22Rv1 (cell line): Measurements from ENCODE around the gene BMP7.

ENCODE experiments used
- ZFX ChIP-seq: fragments of 450-650 bp; IDR thresholded peaks from 2 replicates; pipeline ENCODE4 v1.6.1; 2017; ENCODE audit warnings: antibody characterized with exemption, borderline replicate concordance
- TF ChIP-seq, protein P1 (sequence below): fragments of 450-650 bp; IDR thresholded peaks from 2 replicates; pipeline ENCODE4 v1.5.1; 2017; ENCODE audit warnings: mild to moderate bottlenecking

DNA sequence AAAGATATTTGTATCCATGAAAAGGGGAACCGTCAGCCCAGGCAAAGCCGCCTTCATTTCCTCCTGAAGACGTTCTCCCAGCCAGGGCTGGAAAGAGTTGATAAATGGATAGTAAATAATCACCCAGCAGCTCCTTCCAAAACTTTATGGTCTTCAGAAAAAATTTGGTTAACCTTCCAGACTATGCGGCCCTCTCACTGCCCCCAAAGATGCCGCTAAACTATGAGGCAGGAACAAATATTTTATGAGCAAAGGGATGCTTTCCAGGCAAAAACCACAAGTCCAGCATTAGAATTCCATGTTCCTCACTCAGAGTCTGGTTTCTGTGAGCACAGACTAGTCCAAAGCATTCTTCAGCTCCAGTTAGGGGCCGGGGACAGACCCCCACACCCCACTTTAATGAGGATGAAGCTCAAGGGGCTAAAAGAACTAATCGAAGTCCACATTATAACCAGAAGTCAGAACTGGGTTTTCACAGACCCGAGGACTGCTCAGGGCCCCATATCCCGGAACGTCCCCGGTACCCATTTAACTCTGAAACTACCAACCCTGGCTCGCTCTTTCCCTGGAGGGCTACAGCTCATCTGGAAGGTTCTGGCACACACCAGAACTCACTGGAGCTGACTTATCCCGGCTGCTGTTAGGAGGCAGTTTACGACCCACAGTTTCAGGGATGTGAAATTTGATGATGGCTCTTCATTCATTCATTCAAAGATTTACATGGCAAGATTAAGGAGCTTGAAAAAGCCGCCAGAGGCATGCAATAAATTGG is 29.4 kb downstream of the BMP7 start:
- TF ChIP-seq, protein P1, sequence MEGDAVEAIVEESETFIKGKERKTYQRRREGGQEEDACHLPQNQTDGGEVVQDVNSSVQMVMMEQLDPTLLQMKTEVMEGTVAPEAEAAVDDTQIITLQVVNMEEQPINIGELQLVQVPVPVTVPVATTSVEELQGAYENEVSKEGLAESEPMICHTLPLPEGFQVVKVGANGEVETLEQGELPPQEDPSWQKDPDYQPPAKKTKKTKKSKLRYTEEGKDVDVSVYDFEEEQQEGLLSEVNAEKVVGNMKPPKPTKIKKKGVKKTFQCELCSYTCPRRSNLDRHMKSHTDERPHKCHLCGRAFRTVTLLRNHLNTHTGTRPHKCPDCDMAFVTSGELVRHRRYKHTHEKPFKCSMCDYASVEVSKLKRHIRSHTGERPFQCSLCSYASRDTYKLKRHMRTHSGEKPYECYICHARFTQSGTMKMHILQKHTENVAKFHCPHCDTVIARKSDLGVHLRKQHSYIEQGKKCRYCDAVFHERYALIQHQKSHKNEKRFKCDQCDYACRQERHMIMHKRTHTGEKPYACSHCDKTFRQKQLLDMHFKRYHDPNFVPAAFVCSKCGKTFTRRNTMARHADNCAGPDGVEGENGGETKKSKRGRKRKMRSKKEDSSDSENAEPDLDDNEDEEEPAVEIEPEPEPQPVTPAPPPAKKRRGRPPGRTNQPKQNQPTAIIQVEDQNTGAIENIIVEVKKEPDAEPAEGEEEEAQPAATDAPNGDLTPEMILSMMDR: no peak
- TF ChIP-seq ZFX: no peak
